ENCODE data around the gene SERPINB12.

Gene SERPINB12

GRCh38 chr18:63550068-63550467 lies 7.9 kb downstream of the SERPINB12 start:
- Histone ChIP-seq H3K36me3 (ENCODE audit: control insufficient read depth in 2 of 2, insufficient read depth in 2 of 2, low read length in 2 of 2) (no peaks in the 10 kb centered on the region), H3K9me3 (ENCODE audit: control insufficient read depth in 2 of 2, low read length in 2 of 2) (no peaks in the 10 kb centered on the region), H3K27ac (ENCODE audit: low read depth in 2 of 2, low read length in 2 of 2) (no peak overlapping the region), H3K4me1 (ENCODE audit: control insufficient read depth in 2 of 2, insufficient read depth in 2 of 2, low read length in 2 of 2) (no peaks in the 10 kb centered on the region), H3K27me3 (ENCODE audit: control insufficient read depth in 2 of 2, insufficient read depth in 2 of 2, low read length in 2 of 2) (no peaks in the 10 kb centered on the region), H3K4me3 (ENCODE audit: low read length in 2 of 2) (no peak overlapping the region), H3K9ac (ENCODE audit: low read depth in 1 of 2, low read length in 2 of 2) (no peak overlapping the region)

DNA sequence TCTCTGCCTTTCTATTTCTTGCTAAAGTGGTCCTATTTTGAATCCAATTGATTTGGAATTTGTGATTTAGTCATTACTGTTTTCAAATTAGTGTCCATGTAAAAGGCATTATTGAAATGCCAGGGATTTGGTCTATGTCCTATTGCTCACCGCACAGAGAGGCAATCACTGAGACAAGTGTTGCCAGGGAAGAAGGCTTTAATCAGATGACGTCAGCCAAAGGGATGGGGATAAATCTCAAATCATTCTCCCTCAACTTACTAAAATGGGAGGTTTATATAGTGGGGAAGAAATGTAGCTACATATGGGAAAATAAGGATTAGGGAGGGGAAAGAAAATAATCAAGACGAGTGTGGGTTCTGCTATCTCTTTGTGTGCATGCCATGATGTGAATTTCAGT lies 9.6 kb downstream of the SERPINB12 start:
- Histone ChIP-seq H3K4me3 (ENCODE audit: low read length in 2 of 2) (no peak overlapping the region), H3K27ac (ENCODE audit: low read depth in 2 of 2, low read length in 2 of 2) (no peak overlapping the region), H3K27me3 (ENCODE audit: control insufficient read depth in 2 of 2, insufficient read depth in 2 of 2, low read length in 2 of 2) (no peaks in the 10 kb centered on the region), H3K9ac (ENCODE audit: low read depth in 1 of 2, low read length in 2 of 2) (no peak overlapping the region), H3K4me1 (ENCODE audit: control insufficient read depth in 2 of 2, insufficient read depth in 2 of 2, low read length in 2 of 2) (no peaks in the 10 kb centered on the region), H3K9me3 (ENCODE audit: control insufficient read depth in 2 of 2, low read length in 2 of 2) (no peaks in the 10 kb centered on the region), H3K36me3 (ENCODE audit: control insufficient read depth in 2 of 2, insufficient read depth in 2 of 2, low read length in 2 of 2) (no peaks in the 10 kb centered on the region)

DNA sequence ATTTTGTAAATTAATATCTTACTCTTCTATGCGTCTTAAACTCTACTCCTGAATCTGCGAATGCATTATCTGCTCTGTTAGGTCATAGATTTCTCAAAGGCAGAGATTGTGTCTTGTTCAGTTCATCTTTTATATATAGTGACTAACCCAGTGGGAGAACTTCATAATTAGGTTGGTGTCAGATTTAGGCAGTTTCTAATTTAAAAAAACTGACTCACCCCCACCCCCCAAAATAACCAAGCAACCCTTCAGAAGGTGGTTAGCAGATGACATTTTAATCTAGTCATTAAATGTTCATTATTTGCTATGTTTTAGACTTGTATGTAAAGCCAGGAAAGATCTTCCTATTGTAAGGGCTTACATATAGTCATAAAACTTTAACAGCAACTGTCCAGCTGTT lies 10.4 kb downstream of the SERPINB12 start:
- Histone ChIP-seq H3K9ac (ENCODE audit: low read depth in 1 of 2, low read length in 2 of 2) (no peak overlapping the region), H3K4me1 (ENCODE audit: control insufficient read depth in 2 of 2, insufficient read depth in 2 of 2, low read length in 2 of 2) (no peaks in the 10 kb centered on the region), H3K4me3 (ENCODE audit: low read length in 2 of 2) (no peak overlapping the region), H3K27me3 (ENCODE audit: control insufficient read depth in 2 of 2, insufficient read depth in 2 of 2, low read length in 2 of 2) (no peaks in the 10 kb centered on the region), H3K27ac (ENCODE audit: low read depth in 2 of 2, low read length in 2 of 2) (no peak overlapping the region), H3K9me3 (ENCODE audit: control insufficient read depth in 2 of 2, low read length in 2 of 2) (no peaks in the 10 kb centered on the region), H3K36me3 (ENCODE audit: control insufficient read depth in 2 of 2, insufficient read depth in 2 of 2, low read length in 2 of 2) (no peaks in the 10 kb centered on the region)

DNA sequence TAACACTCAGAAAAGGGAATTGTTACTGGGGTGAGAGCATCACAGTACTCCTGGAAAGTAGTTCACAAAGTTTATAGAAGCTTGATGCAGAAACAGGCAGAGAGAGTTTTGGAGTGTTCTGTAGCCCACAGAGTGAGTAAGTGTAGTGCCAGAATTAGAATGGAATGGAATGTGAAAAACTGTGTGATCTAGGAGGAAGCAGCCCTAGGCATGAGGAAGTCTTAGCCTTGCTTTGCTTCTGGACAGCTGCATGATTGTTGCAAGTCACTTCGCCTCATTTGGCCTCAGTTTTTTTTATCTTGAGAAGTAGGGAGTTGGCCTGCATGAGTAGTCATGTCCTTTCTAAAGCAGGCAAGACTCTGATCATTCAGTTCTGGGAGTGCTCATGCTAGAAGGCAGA lies 10.9 kb downstream of the SERPINB12 start:
- Histone ChIP-seq H3K27me3 (ENCODE audit: control insufficient read depth in 2 of 2, insufficient read depth in 2 of 2, low read length in 2 of 2) (no peaks in the 10 kb centered on the region), H3K4me1 (ENCODE audit: control insufficient read depth in 2 of 2, insufficient read depth in 2 of 2, low read length in 2 of 2) (no peaks in the 10 kb centered on the region), H3K4me3 (ENCODE audit: low read length in 2 of 2) (no peak overlapping the region), H3K36me3 (ENCODE audit: control insufficient read depth in 2 of 2, insufficient read depth in 2 of 2, low read length in 2 of 2) (no peaks in the 10 kb centered on the region), H3K27ac (ENCODE audit: low read depth in 2 of 2, low read length in 2 of 2) (no peak overlapping the region), H3K9ac (ENCODE audit: low read depth in 1 of 2, low read length in 2 of 2) (no peak overlapping the region), H3K9me3 (ENCODE audit: control insufficient read depth in 2 of 2, low read length in 2 of 2) (no peaks in the 10 kb centered on the region)

DNA sequence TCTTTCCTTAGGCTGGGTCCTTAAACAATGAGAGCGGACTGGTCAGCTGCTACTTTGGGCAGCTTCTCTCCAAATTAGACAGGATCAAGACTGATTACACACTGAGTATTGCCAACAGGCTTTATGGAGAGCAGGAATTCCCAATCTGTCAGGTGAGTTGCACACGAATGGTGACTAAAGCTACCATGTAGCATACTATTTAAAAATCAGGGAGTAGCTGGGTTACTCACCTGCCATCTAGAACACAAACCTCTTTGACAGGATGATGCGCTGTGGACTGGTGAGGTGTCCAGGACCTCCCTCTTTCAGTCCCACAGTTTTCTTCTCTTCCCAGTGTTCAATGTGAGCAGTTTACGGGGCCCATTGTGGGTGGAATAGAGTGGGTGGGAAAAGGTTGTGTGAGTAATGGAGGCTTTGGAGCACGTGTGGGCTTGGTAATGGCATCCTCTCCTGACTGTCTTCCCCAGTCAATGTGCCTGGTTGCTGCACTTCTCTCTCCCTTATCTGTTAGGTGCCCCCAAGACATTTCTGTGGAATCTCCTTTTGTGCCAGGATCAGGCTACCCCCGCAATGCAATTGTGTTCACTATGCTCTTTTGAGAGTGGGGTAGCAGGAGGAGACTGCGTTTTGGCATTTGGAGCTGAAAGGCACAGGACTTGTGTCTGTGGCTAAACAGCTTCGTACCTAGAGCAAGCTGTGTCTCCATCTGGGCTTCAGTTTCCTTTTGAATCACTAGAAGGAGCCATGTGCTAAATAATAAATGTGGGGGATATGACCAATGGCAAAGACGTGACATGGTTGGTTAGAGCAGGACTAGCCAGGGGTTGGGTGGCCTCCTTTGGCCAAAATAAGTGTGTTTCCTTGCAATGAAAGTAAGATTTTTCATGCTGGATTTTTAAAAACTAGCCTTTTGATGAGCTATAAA lies 17.7 kb downstream of the SERPINB12 start:
- Histone ChIP-seq H3K27ac (ENCODE audit: low read depth in 2 of 2, low read length in 2 of 2) (no peak overlapping the region), H3K9me3 (ENCODE audit: control insufficient read depth in 2 of 2, low read length in 2 of 2) (no peaks in the 10 kb centered on the region), H3K9ac (ENCODE audit: low read depth in 1 of 2, low read length in 2 of 2) (no peak overlapping the region), H3K4me1 (ENCODE audit: control insufficient read depth in 2 of 2, insufficient read depth in 2 of 2, low read length in 2 of 2) (no peaks in the 10 kb centered on the region), H3K27me3 (ENCODE audit: control insufficient read depth in 2 of 2, insufficient read depth in 2 of 2, low read length in 2 of 2) (no peaks in the 10 kb centered on the region), H3K36me3 (ENCODE audit: control insufficient read depth in 2 of 2, insufficient read depth in 2 of 2, low read length in 2 of 2) (no peaks in the 10 kb centered on the region), H3K4me3 (ENCODE audit: low read length in 2 of 2) (no peak overlapping the region)

GRCh38 chr18:63562284-63562683 lies 20.1 kb downstream of the SERPINB12 start:
- H3K9me3 ChIP-seq (ENCODE audit: control insufficient read depth in 2 of 2, low read length in 2 of 2), result no peaks in the 10 kb centered on the region
- H3K4me1 ChIP-seq (ENCODE audit: control insufficient read depth in 2 of 2, insufficient read depth in 2 of 2, low read length in 2 of 2), result no peaks in the 10 kb centered on the region
- no peak overlapping the region for H3K9ac ChIP-seq (ENCODE audit: low read depth in 1 of 2, low read length in 2 of 2)
- no peaks in the 10 kb centered on the region for H3K36me3 ChIP-seq (ENCODE audit: control insufficient read depth in 2 of 2, insufficient read depth in 2 of 2, low read length in 2 of 2)
- H3K27me3 ChIP-seq (ENCODE audit: control insufficient read depth in 2 of 2, insufficient read depth in 2 of 2, low read length in 2 of 2), result no peaks in the 10 kb centered on the region
- H3K4me3 ChIP-seq (ENCODE audit: low read length in 2 of 2), result no peak overlapping the region
- H3K27ac ChIP-seq (ENCODE audit: low read depth in 2 of 2, low read length in 2 of 2), result no peak overlapping the region

GRCh38 chr18:63564021-63564420 lies 21.9 kb downstream of the SERPINB12 start:
- Histone ChIP-seq H3K27ac (ENCODE audit: low read depth in 2 of 2, low read length in 2 of 2) (no peak overlapping the region), H3K36me3 (ENCODE audit: control insufficient read depth in 2 of 2, insufficient read depth in 2 of 2, low read length in 2 of 2) (no peaks in the 10 kb centered on the region), H3K4me1 (ENCODE audit: control insufficient read depth in 2 of 2, insufficient read depth in 2 of 2, low read length in 2 of 2) (no peaks in the 10 kb centered on the region), H3K27me3 (ENCODE audit: control insufficient read depth in 2 of 2, insufficient read depth in 2 of 2, low read length in 2 of 2) (peaks cover 0 to 4% of the 10 kb centered on the region in 2 donors), H3K9ac (ENCODE audit: low read depth in 1 of 2, low read length in 2 of 2) (no peak overlapping the region), H3K9me3 (ENCODE audit: control insufficient read depth in 2 of 2, low read length in 2 of 2) (no peaks in the 10 kb centered on the region), H3K4me3 (ENCODE audit: low read length in 2 of 2) (no peak overlapping the region)

- no peaks in the 10 kb centered on the region for H3K9me3 ChIP-seq (ENCODE audit: control insufficient read depth in 2 of 2, low read length in 2 of 2)
Measured at GRCh38 chr18:63564561-63564960, 22.4 kb downstream of the SERPINB12 start.

DNA sequence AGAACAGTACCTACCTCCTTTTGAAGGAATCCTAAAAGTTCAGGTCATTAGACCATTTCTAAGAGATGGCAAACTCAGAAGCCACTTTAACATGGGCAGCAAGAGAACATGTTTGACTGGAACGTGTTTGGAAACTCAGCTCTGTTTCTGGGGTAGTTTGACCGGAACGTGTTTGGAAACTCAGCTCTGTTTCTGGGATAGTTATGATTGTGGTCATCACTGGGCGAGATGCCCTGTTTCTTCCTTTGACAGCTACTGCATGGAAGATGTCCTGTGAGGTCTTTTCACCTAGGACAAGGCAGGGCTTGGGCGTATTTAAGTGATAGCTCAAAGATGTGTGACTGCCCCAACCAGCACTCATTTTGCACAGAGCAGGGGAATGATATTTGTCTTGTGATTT lies 25.1 kb downstream of the SERPINB12 start:
- Histone ChIP-seq H3K27me3 (ENCODE audit: control insufficient read depth in 2 of 2, insufficient read depth in 2 of 2, low read length in 2 of 2) (peaks cover 0 to 4% of the 10 kb centered on the region in 2 donors), H3K9me3 (ENCODE audit: control insufficient read depth in 2 of 2, low read length in 2 of 2) (no peaks in the 10 kb centered on the region), H3K4me1 (ENCODE audit: control insufficient read depth in 2 of 2, insufficient read depth in 2 of 2, low read length in 2 of 2) (no peaks in the 10 kb centered on the region), H3K36me3 (ENCODE audit: control insufficient read depth in 2 of 2, insufficient read depth in 2 of 2, low read length in 2 of 2) (no peaks in the 10 kb centered on the region), H3K27ac (ENCODE audit: low read depth in 2 of 2, low read length in 2 of 2) (no peak overlapping the region), H3K9ac (ENCODE audit: low read depth in 1 of 2, low read length in 2 of 2) (no peak overlapping the region), H3K4me3 (ENCODE audit: low read length in 2 of 2) (no peak overlapping the region)

More at GRCh38 chr18:63564561-63564960, 22.4 kb downstream of the SERPINB12 start:
- H3K4me1 ChIP-seq (ENCODE audit: control insufficient read depth in 2 of 2, insufficient read depth in 2 of 2, low read length in 2 of 2), result no peaks in the 10 kb centered on the region
- H3K4me3 ChIP-seq (ENCODE audit: low read length in 2 of 2), result no peak overlapping the region
- H3K27ac ChIP-seq (ENCODE audit: low read depth in 2 of 2, low read length in 2 of 2), result no peak overlapping the region
- peaks cover 0 to 4% of the 10 kb centered on the region in 2 donors for H3K27me3 ChIP-seq (ENCODE audit: control insufficient read depth in 2 of 2, insufficient read depth in 2 of 2, low read length in 2 of 2)
- H3K9ac ChIP-seq (ENCODE audit: low read depth in 1 of 2, low read length in 2 of 2), result no peak overlapping the region
- no peaks in the 10 kb centered on the region for H3K36me3 ChIP-seq (ENCODE audit: control insufficient read depth in 2 of 2, insufficient read depth in 2 of 2, low read length in 2 of 2)

DNA sequence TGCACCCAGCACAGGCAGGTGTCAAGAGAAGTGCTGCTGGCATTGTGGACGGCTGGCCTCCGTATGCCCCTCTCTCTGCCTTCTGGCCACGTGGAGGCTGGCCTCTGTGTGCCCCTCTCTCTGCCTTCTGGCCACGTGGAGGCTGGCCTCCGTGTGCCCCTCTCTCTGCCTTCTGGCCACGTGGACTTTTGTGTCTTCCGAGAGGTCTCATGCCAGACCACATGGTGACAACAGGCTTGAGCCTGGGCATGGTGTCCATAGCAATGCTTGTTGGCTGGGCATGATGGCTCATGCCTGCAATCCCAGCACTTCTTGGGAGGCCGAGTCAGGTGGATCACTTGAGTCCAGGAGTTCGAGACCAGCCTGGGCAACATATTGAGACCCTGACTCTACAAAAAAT lies 25.7 kb downstream of the SERPINB12 start:
- H3K9ac ChIP-seq (ENCODE audit: low read depth in 1 of 2, low read length in 2 of 2), result no peak overlapping the region
- no peak overlapping the region for H3K4me3 ChIP-seq (ENCODE audit: low read length in 2 of 2)
- H3K4me1 ChIP-seq (ENCODE audit: control insufficient read depth in 2 of 2, insufficient read depth in 2 of 2, low read length in 2 of 2), result no peaks in the 10 kb centered on the region
- no peaks in the 10 kb centered on the region for H3K9me3 ChIP-seq (ENCODE audit: control insufficient read depth in 2 of 2, low read length in 2 of 2)
- no peak overlapping the region for H3K27ac ChIP-seq (ENCODE audit: low read depth in 2 of 2, low read length in 2 of 2)
- H3K27me3 ChIP-seq (ENCODE audit: control insufficient read depth in 2 of 2, insufficient read depth in 2 of 2, low read length in 2 of 2), result peaks cover 0 to 4% of the 10 kb centered on the region in 2 donors
- H3K36me3 ChIP-seq (ENCODE audit: control insufficient read depth in 2 of 2, insufficient read depth in 2 of 2, low read length in 2 of 2), result no peaks in the 10 kb centered on the region
